DOHH2 (cell line): Measurements from ENCODE around the gene PPIC.

Experiments
- CTCF ChIP-seq: fragments of 200-600 bp; sonication (generic); IDR thresholded peaks from one replicate; pipeline ENCODE4 v1.5.1; 2014; ENCODE audit warnings: antibody characterized with exemption, mild to moderate bottlenecking, low read depth, low read length; ENCODE audit not compliant: poor library complexity, severe bottlenecking
- EZH2phosphoT487 ChIP-seq: fragments of 200-600 bp; sonication (generic); IDR thresholded peaks from 2 replicates; pipeline ENCODE4 v1.6.1; 2017; ENCODE audit warnings: borderline replicate concordance, mild to moderate bottlenecking, antibody characterized with exemption, low read length, moderate library complexity, mixed read lengths

GRCh38 chr5:123035918-123036390 is 571 bp downstream of the PPIC start:
- no peak for TF ChIP-seq CTCF
- no peak for TF ChIP-seq EZH2phosphoT487
